PC-3 (cell line): ENCODE results near the gene MT1M. TPM values are rescaled to one million over a fixed set of nuclear protein-coding genes. Genes with fewer than 3 reads are reported as not detected.

Experiments
- ATAC-seq: fragments of 200-7000 bp; cut with Tn5 transposase; 2 replicates; pipeline ENCODE4 v1.9.1; 2020; ENCODE audit warnings: mild to moderate bottlenecking, moderate library complexity
- BruUV-seq: library from RNA; stranded (reverse); fragments of 400-500 nt; replicated peaks from 2 replicates; lab custom pipeline; 2021; lab: Mats Ljungman, UMichigan
- CTCF ChIA-PET: fragments of 300-600 bp; sonication (Branson Sonifier 250); formaldehyde crosslinking; loops from one replicate; lab custom pipeline; 2022; ENCODE audit warnings: antibody characterized with exemption; lab: Charles Lee
- POLR2A ChIA-PET: fragments of 300-600 bp; sonication (Branson Sonifier 250); formaldehyde crosslinking; loops from one replicate; lab custom pipeline; 2022; ENCODE audit warnings: antibody characterized with exemption; ENCODE audit not compliant: unreplicated experiment; lab: Charles Lee
- DNase-seq: peaks from one replicate; pipeline ENCODE4 v3.0.0-alpha.2; 2015
- H2AFZ ChIP-seq: fragments of 300-600 bp; sonication (generic); 2 replicates; pipeline ENCODE4 v1.6.0; 2016; ENCODE audit warnings: antibody characterized with exemption, low read length
- H3F3A ChIP-seq: fragments of 300-600 bp; sonication (generic); one replicate; pipeline ENCODE4 v1.6.0; 2017; ENCODE audit warnings: antibody characterized with exemption, low read length, control low read depth, mild to moderate bottlenecking; ENCODE audit not compliant: unreplicated experiment
- H3K27ac ChIP-seq: fragments of 300-600 bp; sonication (generic); 2 replicates; pipeline ENCODE4 v1.5.1; 2016; ENCODE audit warnings: mild to moderate bottlenecking, low read length
- H3K27me3 ChIP-seq: fragments of 300-600 bp; sonication (generic); 2 replicates; pipeline ENCODE4 v1.6.1; 2016; ENCODE audit warnings: low read length, mixed read lengths
- H3K36me3 ChIP-seq: fragments of 300-600 bp; sonication (generic); 2 replicates; pipeline ENCODE4 v1.6.1; 2016; ENCODE audit warnings: low read depth, mixed run types, low read length, mixed read lengths
- H3K4me1 ChIP-seq: fragments of 300-600 bp; sonication (generic); 2 replicates; pipeline ENCODE4 v1.5.1; 2016; ENCODE audit warnings: low read length; ENCODE audit not compliant: insufficient read depth
- H3K4me2 ChIP-seq: fragments of 300-600 bp; sonication (generic); 2 replicates; pipeline ENCODE4 v1.6.0; 2016; ENCODE audit warnings: low read length
- H3K4me3 ChIP-seq: fragments of 300-600 bp; sonication (generic); 2 replicates; pipeline ENCODE4 v1.5.1; 2016; ENCODE audit warnings: mild to moderate bottlenecking, low read length, mixed read lengths
- H3K79me2 ChIP-seq: fragments of 300-600 bp; sonication (generic); 2 replicates; pipeline ENCODE4 v1.6.1; 2017; ENCODE audit warnings: low read length, mixed read lengths
- H3K9ac ChIP-seq: fragments of 300-600 bp; sonication (generic); 2 replicates; pipeline ENCODE4 v1.6.0; 2016; ENCODE audit warnings: mild to moderate bottlenecking, low read length
- H3K9me2 ChIP-seq: fragments of 300-600 bp; sonication (generic); replicated peaks from 2 replicates; pipeline ENCODE4 v1.6.1; 2016; ENCODE audit warnings: mixed run types, low read length, mixed read lengths
- H3K9me3 ChIP-seq: fragments of 300-600 bp; sonication (generic); 2 replicates; pipeline ENCODE4 v1.6.1; 2016; ENCODE audit warnings: low read length, mixed read lengths
- H4K20me1 ChIP-seq: fragments of 300-600 bp; sonication (generic); 2 replicates; pipeline ENCODE4 v1.6.1; 2016; ENCODE audit warnings: low read length, mixed read lengths
- EZH2 ChIP-seq: fragments of 300-600 bp; sonication (generic); IDR thresholded peaks from one replicate; pipeline ENCODE4 v1.6.1; 2017; ENCODE audit warnings: antibody characterized with exemption, mild to moderate bottlenecking, low read length; ENCODE audit not compliant: unreplicated experiment
- EZH2phosphoT487 ChIP-seq: fragments of 300-600 bp; sonication (generic); IDR thresholded peaks from 2 replicates; pipeline ENCODE4 v1.6.1; 2018; ENCODE audit warnings: mild to moderate bottlenecking, antibody characterized with exemption, low read length, borderline replicate concordance
- intact Hi-C: fragments of 100-400 bp; cut with micrococcal nuclease; formaldehyde crosslinking; loops from 2 replicates; pipeline ENCODE4 v1.9.0; 2023
- total RNA-seq: library from RNA; depleted of rRNA; stranded (reverse); fragments of >200 nt; gene quantifications from 2 replicates; pipeline ENCODE4 v1.2.3, GENCODE V29; 2014
- TF ChIP-seq, protein P1 (sequence below): fragments of 300-600 bp; sonication (generic); conservative IDR thresholded peaks from 2 replicates; pipeline ENCODE4 v1.5.1; 2017; ENCODE audit warnings: antibody characterized with exemption, low read depth, mild to moderate bottlenecking, low read length

The MT1M gene
- total RNA-seq, 1 experiment from 2014 or later = 1.5 TPM

DNA sequence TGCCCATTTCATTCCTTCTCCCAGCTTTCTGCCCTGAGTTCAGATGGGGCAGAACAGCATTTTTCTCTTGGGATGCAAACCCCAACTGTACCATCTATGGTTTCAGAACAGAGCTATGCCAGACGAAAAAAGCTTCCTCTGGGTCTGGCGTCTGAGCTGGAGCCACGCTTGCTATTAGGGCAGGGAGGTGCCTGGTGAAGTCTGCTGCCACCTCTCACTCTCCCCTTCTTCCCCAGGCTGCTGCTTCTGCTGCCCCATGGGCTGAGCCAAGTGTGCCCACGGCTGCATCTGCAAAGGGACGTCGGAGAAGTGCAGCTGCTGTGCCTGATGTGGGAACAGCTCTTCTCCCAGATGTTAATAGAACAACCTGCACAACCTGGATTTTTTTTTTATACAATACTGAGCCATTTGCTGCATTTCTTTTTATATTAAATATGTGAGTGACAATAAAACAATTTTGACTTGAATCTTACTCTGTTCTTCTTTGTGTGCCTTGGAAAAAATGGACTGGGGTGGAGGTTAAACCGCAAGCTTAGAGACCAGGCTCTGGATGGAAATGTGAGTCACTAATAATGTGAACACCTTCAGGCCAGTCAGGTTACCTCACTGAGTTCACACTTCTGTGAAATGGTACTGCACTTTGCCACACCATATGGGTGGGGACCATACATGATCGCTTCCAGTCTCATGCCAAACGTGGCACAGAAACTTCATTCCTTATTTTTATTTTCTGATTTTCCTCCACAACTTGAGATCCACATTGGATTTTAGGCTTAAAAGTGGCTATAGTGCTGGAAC is 4.4 kb downstream of the MT1M start:
- POLR2A ChIA-PET = no interaction called here
- Histone ChIP-seq H3K9ac (no peak overlapping the region), H3K4me2 (no peak overlapping the region), H3K9me3 (no peaks in the 10 kb centered on the region), H3K4me3 (no peak overlapping the region), H3K79me2 (no peaks in the 10 kb centered on the region), H3K4me1 (peaks cover 10% of the 10 kb centered on the region), H3K27me3 (no peaks in the 10 kb centered on the region), H3F3A (no peaks in the 10 kb centered on the region), H3K36me3 (no peaks in the 10 kb centered on the region), H2AFZ (no peak overlapping the region), H4K20me1 (no peaks in the 10 kb centered on the region), H3K9me2 (no peaks in the 10 kb centered on the region), H3K27ac (no peak overlapping the region)
- BruUV-seq = no TSS peak
- no peak for DNase-seq
- TF ChIP-seq, protein P1, sequence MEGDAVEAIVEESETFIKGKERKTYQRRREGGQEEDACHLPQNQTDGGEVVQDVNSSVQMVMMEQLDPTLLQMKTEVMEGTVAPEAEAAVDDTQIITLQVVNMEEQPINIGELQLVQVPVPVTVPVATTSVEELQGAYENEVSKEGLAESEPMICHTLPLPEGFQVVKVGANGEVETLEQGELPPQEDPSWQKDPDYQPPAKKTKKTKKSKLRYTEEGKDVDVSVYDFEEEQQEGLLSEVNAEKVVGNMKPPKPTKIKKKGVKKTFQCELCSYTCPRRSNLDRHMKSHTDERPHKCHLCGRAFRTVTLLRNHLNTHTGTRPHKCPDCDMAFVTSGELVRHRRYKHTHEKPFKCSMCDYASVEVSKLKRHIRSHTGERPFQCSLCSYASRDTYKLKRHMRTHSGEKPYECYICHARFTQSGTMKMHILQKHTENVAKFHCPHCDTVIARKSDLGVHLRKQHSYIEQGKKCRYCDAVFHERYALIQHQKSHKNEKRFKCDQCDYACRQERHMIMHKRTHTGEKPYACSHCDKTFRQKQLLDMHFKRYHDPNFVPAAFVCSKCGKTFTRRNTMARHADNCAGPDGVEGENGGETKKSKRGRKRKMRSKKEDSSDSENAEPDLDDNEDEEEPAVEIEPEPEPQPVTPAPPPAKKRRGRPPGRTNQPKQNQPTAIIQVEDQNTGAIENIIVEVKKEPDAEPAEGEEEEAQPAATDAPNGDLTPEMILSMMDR = no peak
- TF ChIP-seq EZH2phosphoT487 = no peak
- TF ChIP-seq EZH2 = no peak
- CTCF ChIA-PET = no interaction called here
- intact Hi-C loops = no loop called here
- ATAC-seq = no peak

GRCh38 chr16:56637814-56638750 is 5.6 kb downstream of the MT1M start, which contains the start of gene MT1A:
Gene MT1A, plus strand, starts transcription at chr16:56638666. Its CDS starts 73 bp downstream, at chr16:56638739.
- TF ChIP-seq EZH2phosphoT487 (no peak), EZH2 (no peak)
- TF ChIP-seq, protein P1 = no peak
- Histone ChIP-seq H3K36me3 (no peaks in the 10 kb centered on the region), H3K4me1 (peaks cover 10% of the 10 kb centered on the region), H4K20me1 (no peaks in the 10 kb centered on the region), H3K27ac (no peak within 1 kb of the TSS), H3K79me2 (no peaks in the 10 kb centered on the region), H3F3A (no peaks in the 10 kb centered on the region), H3K9me3 (no peaks in the 10 kb centered on the region), H2AFZ (no peak within 1 kb of the TSS), H3K27me3 (no peaks in the 10 kb centered on the region), H3K9me2 (no peaks in the 10 kb centered on the region), H3K4me3 (no peak within 1 kb of the TSS), H3K9ac (no peak within 1 kb of the TSS), H3K4me2 (no peak within 1 kb of the TSS)
- BruUV-seq = no TSS peak
- ChIA-PET CTCF (no interaction called here), POLR2A (no interaction called here)
- intact Hi-C loops = no loop called here
- DNase-seq (no peak), ATAC-seq (no peak)
